AG04449 (cell line): ENCODE data around the gene PINLYP.

ENCODE experiments used
- CTCF ChIA-PET: fragments of 350-600 bp; formaldehyde crosslinking; extraction: SDS; loops from one replicate; lab custom pipeline; 2021; ENCODE audit warnings: antibody characterized with exemption; lab: Yijun Ruan, JAX
- POLR2A ChIA-PET: fragments of 400-600, 350-600 bp; formaldehyde crosslinking; extraction: SDS; loops from one replicate; lab custom pipeline; 2020; ENCODE audit warnings: antibody characterized with exemption, inconsistent platforms; lab: Yijun Ruan, JAX
- DNase-seq: peaks from one replicate; pipeline ENCODE4 v3.0.0-alpha.2; 2010; ENCODE audit warnings: low read depth, low spot score
- H3K4me3 ChIP-seq: 2 replicates; pipeline ENCODE4 v1.5.1; 2011; ENCODE audit warnings: low read depth, mild to moderate bottlenecking, control low read depth, low read length
- CTCF ChIP-seq: IDR thresholded peaks from one replicate; pipeline ENCODE4 v1.5.1; 2011; ENCODE audit warnings: mild to moderate bottlenecking, moderate library complexity, low read length, control low read depth, inconsistent platforms; ENCODE audit not compliant: insufficient read depth; ENCODE audit errors: missing control alignments

Gene PINLYP

DNA sequence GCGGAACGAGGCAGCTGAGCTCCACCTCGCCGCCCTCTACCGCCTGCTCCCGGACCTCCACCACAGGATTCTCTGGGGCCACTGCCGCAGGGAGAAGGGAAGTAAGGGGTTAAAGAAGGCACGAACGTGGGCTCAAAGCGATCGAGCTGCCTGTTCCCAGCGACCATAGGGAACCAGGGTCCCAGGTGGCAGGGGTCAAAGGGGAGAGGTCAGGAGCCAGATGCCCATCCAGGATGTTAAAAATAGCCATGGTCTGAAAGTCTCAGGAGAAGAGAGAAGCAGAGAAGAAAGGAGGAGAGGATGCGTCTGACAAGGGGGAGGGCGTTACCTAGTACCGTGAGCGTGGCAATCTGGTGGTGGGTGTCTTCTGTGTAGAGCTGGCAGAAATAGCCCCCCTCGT is 51.2 kb downstream of the PINLYP start:
- no peak overlapping the region for H3K4me3 ChIP-seq
- no peak for DNase-seq
- CTCF ChIA-PET: no interaction called here
- no peak for TF ChIP-seq CTCF
- POLR2A ChIA-PET: no interaction called here

DNA sequence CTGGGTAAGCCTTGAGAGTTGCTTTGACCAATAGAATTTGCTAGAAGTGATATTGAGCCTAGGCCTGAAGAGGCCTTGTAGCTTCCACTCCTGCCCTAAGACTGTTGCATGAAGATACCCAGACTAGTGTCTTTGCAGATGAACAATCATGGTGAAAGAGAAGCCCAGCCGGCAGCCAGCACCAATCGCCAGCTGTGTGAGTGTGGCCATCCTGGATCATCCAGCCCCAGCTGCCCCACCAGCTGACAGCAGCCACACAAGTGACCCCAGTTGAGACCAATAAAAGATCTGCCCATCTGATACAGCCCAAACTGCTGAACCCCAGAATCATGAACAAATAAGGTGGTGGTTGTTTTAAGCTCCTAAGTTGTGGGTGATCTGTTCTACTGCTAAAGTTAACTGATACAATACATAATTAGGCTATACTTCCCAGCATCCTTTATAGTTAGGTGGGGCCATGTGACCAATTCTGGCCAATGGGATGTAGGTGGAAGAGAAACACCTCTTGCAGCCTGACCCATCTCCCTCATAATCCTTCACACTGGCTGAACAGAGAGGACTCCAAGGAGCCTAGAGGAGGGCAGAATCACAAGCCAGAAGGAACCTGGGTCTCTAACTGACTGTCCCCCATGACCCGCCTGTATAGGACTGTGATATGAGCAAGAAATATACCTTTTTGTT is 53.2 kb downstream of the PINLYP start:
- no peak for TF ChIP-seq CTCF
- ChIA-PET CTCF (interaction anchor here (0.8 to 1.5 kb wide), 2 partner anchors 24 to 34 kb away, joined by 3 to 4 read pairs; no protein-coding TSS in a partner anchor), POLR2A (no interaction called here)
- no peak overlapping the region for H3K4me3 ChIP-seq
- no peak for DNase-seq

- DNase-seq: no peak
- CTCF ChIA-PET: no interaction called here
- POLR2A ChIA-PET: no interaction called here
- no peak for TF ChIP-seq CTCF
- H3K4me3 ChIP-seq: no peak overlapping the region
Observed at GRCh38 chr19:43631491-43631890, 55.9 kb downstream of the PINLYP start.
